ENCODE measurements around the gene ENC1. TPM values are rescaled to one million over a fixed set of nuclear protein-coding genes. Genes with fewer than 3 reads are reported as not detected.

Gene ENC1, protein sequence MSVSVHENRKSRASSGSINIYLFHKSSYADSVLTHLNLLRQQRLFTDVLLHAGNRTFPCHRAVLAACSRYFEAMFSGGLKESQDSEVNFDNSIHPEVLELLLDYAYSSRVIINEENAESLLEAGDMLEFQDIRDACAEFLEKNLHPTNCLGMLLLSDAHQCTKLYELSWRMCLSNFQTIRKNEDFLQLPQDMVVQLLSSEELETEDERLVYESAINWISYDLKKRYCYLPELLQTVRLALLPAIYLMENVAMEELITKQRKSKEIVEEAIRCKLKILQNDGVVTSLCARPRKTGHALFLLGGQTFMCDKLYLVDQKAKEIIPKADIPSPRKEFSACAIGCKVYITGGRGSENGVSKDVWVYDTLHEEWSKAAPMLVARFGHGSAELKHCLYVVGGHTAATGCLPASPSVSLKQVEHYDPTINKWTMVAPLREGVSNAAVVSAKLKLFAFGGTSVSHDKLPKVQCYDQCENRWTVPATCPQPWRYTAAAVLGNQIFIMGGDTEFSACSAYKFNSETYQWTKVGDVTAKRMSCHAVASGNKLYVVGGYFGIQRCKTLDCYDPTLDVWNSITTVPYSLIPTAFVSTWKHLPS
- total RNA-seq = 25.7 and 32.2 TPM in 2 replicates

DNA sequence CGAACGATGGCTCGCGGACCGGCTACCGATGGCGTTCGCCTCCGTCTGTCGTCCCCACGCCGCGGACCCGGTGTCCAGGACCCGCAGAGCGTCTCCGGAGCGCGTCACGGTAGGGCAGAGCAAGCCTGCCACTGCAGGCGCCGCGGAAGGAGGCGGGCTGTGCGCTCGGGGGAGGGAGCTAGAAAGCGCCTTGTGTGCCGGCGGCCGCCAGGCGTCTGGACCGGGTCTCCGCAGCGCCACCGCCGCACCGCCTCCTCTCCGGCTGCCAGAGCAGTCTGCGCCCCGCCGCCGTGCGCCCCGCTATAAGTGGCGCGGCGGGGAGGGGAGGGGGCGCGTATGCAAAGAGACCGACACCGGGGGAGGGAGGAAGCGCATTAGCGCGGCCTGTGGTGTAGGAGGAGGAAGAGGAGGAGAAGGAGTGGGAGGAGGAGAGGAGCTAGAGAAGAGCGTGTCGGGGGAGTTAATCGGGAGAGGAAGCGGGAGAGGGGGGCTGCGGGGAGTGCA is at the start of gene ENC1:
Gene ENC1, minus strand, starts transcription at position 279 of the 504 bp plus-strand sequence. CDS start 4,243 bp downstream, outside the sequence.

DNA sequence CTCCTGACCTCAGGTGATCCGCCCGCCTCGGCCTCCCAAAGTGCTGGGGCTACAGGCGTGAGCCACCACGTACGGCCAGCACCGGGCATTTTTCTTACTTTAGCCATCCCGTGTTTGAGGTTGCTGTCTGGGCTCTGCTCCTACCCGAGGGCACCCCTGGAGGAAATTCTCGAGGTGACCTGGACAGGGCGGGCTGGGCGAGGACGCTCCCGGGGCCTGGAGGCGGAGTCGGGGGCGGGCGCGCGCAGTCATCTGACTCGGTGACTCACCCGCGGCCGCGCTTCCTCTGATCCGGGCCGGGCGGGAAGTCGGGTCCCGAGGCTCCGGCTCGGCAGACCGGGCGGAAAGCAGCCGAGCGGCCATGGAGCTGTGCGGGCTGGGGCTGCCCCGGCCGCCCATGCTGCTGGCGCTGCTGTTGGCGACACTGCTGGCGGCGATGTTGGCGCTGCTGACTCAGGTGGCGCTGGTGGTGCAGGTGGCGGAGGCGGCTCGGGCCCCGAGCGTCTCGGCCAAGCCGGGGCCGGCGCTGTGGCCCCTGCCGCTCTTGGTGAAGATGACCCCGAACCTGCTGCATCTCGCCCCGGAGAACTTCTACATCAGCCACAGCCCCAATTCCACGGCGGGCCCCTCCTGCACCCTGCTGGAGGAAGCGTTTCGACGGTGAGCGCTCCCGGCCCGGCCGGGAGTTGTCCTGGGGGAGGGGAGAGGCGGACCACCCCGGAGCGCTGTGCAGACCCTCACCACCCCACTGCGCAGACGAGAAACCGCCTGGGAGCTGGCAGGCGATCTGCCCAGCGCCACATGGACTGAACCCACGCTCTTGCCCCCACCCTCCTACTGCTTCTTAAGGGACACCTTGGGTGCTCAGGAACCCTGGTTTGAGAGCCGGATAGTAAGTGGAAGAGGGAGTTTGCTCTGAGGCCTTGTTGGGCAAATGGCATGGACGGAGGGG is 44.6 kb upstream of the ENC1 start, which contains the start of gene HEXB:
Gene HEXB, plus strand, starts transcription at position 334 of the 952 bp plus-strand sequence. Its CDS starts 28 bp downstream, at position 362.

Other genes starting within 250 kb of the ENC1 start
- 161 and 180 TPM in 2 replicates for gene HEXB, start 44.5 kb upstream of the ENC1 start, total RNA-seq
- 25.9 and 52.1 TPM in 2 replicates for gene GFM2, start 126.4 kb upstream of the ENC1 start, total RNA-seq
- gene NSA2, start 126.5 kb upstream of the ENC1 start, total RNA-seq = 59.3 and 75.6 TPM in 2 replicates
- gene FAM169A, start 225.7 kb upstream of the ENC1 start, total RNA-seq = 0.16 and 4.3 TPM in 2 replicates

Data from bladder microvascular endothelial cell (primary cell).